Subcutaneous abdominal adipose tissue (tissue), 5 donors: ENCODE data around the gene GGCT.

Source experiments
- H3K27ac ChIP-seq: one replicate; pipeline ENCODE4 v1.7.0; 2013; ENCODE audit warnings: low read depth, mild to moderate bottlenecking, inconsistent platforms, low read length, moderate library complexity
- H3K27me3 ChIP-seq, 5 donors: one replicate each; pipeline ENCODE4 v1.7.0; 2013; ENCODE audit warnings: low read length in 5 of 5, inconsistent platforms in 1 of 5; ENCODE audit not compliant: control insufficient read depth in 5 of 5, insufficient read depth in 4 of 5
- H3K36me3 ChIP-seq, 5 donors: one replicate each; pipeline ENCODE4 v1.7.0; 2013; ENCODE audit warnings: low read length in 5 of 5; ENCODE audit not compliant: control insufficient read depth in 5 of 5, insufficient read depth in 5 of 5
- H3K4me1 ChIP-seq, 5 donors: one replicate each; pipeline ENCODE4 v1.7.0; 2013; ENCODE audit warnings: low read length in 5 of 5, mild to moderate bottlenecking in 3 of 5, moderate library complexity in 1 of 5; ENCODE audit not compliant: control insufficient read depth in 5 of 5, insufficient read depth in 5 of 5
- H3K4me3 ChIP-seq, 5 donors: one replicate each; pipeline ENCODE4 v1.7.0; 2013; ENCODE audit warnings: low read length in 5 of 5, low read depth in 1 of 5
- H3K9ac ChIP-seq, 5 donors: one replicate each; pipeline ENCODE4 v1.7.0; 2013; ENCODE audit warnings: low read length in 5 of 5, mild to moderate bottlenecking in 4 of 5, moderate library complexity in 3 of 5
- H3K9me3 ChIP-seq, 5 donors: one replicate each; pipeline ENCODE4 v1.7.0; 2013; ENCODE audit warnings: low read length in 5 of 5; ENCODE audit not compliant: control insufficient read depth in 5 of 5
- donor health status: healthy.
- donor health status: healthy.
- donor health status: healthy.
- donor health status: healthy.
- donor health status: healthy.

GGCT gene, protein sequence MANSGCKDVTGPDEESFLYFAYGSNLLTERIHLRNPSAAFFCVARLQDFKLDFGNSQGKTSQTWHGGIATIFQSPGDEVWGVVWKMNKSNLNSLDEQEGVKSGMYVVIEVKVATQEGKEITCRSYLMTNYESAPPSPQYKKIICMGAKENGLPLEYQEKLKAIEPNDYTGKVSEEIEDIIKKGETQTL

GRCh38 chr7:30504301-30505173 is at the start of gene GGCT:
Gene GGCT, minus strand, starts transcription at chr7:30504829. Its CDS starts 120 bp downstream, at chr7:30504709.
- Histone ChIP-seq H3K27ac (peak within 1 kb of the TSS; percentile 92), H3K4me1 (peaks cover 2 to 28% (median 22%) of the 10 kb centered on the region in 5 donors), H3K4me3 (peak within 1 kb of the TSS; percentile 79 to 97 (median 90)), H3K9me3 (no peaks in the 10 kb centered on the region), H3K9ac (peak within 1 kb of the TSS; percentile 81 to 95 (median 92)), H3K27me3 (no peaks in the 10 kb centered on the region), H3K36me3 (no peaks in the 10 kb centered on the region)

GRCh38 chr7:30553546-30553945 is 48.9 kb upstream of the GGCT start:
- Histone ChIP-seq H3K36me3 (peaks cover 0 to 10% (median 4%) of the 10 kb centered on the region in 5 donors), H3K4me3 (no peak overlapping the region), H3K27me3 (no peaks in the 10 kb centered on the region), H3K27ac (no peak overlapping the region), H3K4me1 (peaks cover 0 to 15% (median 11%) of the 10 kb centered on the region in 5 donors), H3K9me3 (no peaks in the 10 kb centered on the region), H3K9ac (no peak overlapping the region)

DNA sequence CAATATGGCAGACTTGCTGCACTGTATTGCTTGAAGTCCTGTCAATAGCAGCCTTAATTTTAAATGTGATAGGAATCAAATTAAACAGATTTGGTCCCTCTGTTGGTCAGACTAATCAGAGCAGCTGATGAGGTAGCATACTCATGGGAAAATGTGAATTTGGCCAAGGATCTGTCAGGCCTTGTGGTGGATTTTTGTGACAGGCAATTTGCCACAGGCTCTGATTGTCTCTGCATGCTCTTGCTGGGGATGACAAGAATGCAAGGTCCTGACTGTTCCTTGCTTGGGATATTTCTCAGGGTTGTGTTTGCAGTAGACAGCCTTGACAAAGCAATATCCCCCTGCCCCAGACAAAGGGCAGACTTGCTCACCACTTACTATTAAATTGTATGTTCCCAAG is 48.5 kb upstream of the GGCT start:
- peaks cover 0 to 15% (median 11%) of the 10 kb centered on the region in 5 donors for H3K4me1 ChIP-seq
- no peak overlapping the region for H3K4me3 ChIP-seq
- H3K27me3 ChIP-seq, result no peaks in the 10 kb centered on the region
- H3K36me3 ChIP-seq, result peaks cover 0 to 10% (median 3%) of the 10 kb centered on the region in 5 donors
- H3K9ac ChIP-seq, result no peak overlapping the region
- H3K9me3 ChIP-seq, result no peaks in the 10 kb centered on the region
- no peak overlapping the region for H3K27ac ChIP-seq

DNA sequence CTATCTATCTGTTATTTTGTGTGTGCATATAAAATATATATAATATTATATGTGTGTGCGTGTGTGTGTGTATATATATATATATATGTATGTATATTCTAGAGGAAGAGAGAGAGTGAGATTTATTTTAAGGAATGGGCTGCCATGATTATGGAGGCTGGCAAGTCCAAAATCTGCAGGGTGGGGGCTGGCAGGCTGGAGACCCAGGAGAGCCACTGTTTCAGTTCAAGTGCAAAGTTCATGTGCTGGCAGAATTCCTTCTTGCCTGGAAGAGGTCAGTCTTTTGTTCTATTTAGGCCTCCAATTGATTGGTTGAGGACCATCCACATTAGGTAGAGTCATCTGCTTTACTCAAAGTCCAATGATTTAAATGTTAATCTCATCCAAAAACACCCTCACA is 47.7 kb upstream of the GGCT start:
- no peak overlapping the region for H3K27ac ChIP-seq
- peaks cover 0 to 16% (median 5%) of the 10 kb centered on the region in 5 donors for H3K36me3 ChIP-seq
- H3K27me3 ChIP-seq, result no peaks in the 10 kb centered on the region
- H3K9me3 ChIP-seq, result no peaks in the 10 kb centered on the region
- H3K4me1 ChIP-seq, result peaks cover 0 to 15% (median 11%) of the 10 kb centered on the region in 5 donors
- H3K4me3 ChIP-seq, result no peak overlapping the region
- H3K9ac ChIP-seq, result no peak overlapping the region

DNA sequence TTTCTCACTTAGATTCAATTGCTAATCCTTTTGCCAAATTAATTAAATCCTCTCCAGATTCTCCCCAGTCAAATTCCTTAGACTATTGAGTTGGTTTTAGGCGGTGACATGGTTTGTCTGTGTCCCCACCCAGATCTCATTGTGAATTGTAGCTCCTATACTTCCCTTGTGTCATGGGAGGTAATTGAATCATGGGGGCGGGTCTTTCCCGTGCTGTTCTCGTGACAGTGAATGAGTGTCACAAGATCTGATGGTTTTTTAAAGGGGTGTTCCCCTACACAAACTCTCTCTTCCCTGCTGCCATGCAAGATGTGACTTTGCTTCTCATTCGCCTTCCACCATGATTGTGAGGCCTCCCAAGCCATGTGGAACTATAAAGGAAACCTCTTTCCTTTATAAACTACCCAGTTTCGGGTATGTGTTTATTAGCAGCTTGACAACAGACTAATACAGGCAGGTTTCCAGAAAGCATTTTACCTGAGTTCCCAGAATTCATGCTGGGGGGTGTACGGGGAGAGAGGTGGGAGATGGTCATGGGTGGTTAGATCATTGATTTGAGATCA is 45.4 kb upstream of the GGCT start:
- Histone ChIP-seq H3K4me1 (peaks cover 0 to 15% (median 11%) of the 10 kb centered on the region in 5 donors), H3K36me3 (peaks cover 0 to 22% (median 13%) of the 10 kb centered on the region in 5 donors), H3K27me3 (no peaks in the 10 kb centered on the region), H3K27ac (peak overlapping the region; percentile 9), H3K4me3 (no peak overlapping the region), H3K9me3 (no peaks in the 10 kb centered on the region), H3K9ac (no peak overlapping the region)

DNA sequence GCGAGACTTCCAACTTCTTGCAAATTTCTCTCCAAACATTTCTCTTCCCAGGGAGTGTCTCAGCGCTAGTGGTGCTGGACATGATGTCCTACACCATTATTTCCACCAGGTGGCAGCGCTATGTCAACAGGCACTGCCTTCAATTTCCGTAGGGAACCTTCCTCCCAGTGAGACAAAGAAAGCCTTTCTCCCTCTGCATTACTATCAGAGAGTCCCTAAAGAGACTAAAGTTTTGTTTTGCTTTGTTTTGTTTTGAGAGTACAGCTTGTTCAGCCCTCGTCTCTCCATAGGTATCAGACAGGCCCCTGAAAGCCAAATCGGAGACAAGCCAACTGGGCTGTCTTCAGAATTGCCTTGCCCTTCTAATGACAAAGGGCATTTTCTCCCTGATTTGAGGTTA is 44.2 kb upstream of the GGCT start:
- H3K27me3 ChIP-seq, result no peaks in the 10 kb centered on the region
- no peak overlapping the region for H3K9ac ChIP-seq
- no peak overlapping the region for H3K27ac ChIP-seq
- H3K4me3 ChIP-seq, result no peak overlapping the region
- H3K4me1 ChIP-seq, result peaks cover 0 to 15% (median 11%) of the 10 kb centered on the region in 5 donors
- no peaks in the 10 kb centered on the region for H3K9me3 ChIP-seq
- H3K36me3 ChIP-seq, result peaks cover 3 to 25% (median 7%) of the 10 kb centered on the region in 5 donors

GRCh38 chr7:30546596-30546995 is 42.0 kb upstream of the GGCT start:
- peaks cover 0 to 17% (median 11%) of the 10 kb centered on the region in 5 donors for H3K4me1 ChIP-seq
- no peak overlapping the region for H3K9ac ChIP-seq
- no peaks in the 10 kb centered on the region for H3K27me3 ChIP-seq
- H3K36me3 ChIP-seq, result peaks cover 3 to 22% (median 7%) of the 10 kb centered on the region in 5 donors
- H3K9me3 ChIP-seq, result no peaks in the 10 kb centered on the region
- H3K4me3 ChIP-seq, result no peak overlapping the region
- H3K27ac ChIP-seq, result no peak overlapping the region

GRCh38 chr7:30545791-30546555 is 41.3 kb upstream of the GGCT start:
- H3K27ac ChIP-seq, result no peak overlapping the region
- no peaks in the 10 kb centered on the region for H3K27me3 ChIP-seq
- no peak overlapping the region for H3K4me3 ChIP-seq
- no peaks in the 10 kb centered on the region for H3K9me3 ChIP-seq
- peaks cover 0 to 11% (median 6%) of the 10 kb centered on the region in 5 donors for H3K4me1 ChIP-seq
- no peak overlapping the region for H3K9ac ChIP-seq
- peaks cover 3 to 22% (median 7%) of the 10 kb centered on the region in 5 donors for H3K36me3 ChIP-seq

- Histone ChIP-seq H3K4me1 (peaks cover 0 to 7% (median 1%) of the 10 kb centered on the region in 5 donors), H3K27ac (no peak overlapping the region), H3K9ac (no peak overlapping the region), H3K36me3 (peaks cover 3 to 22% (median 3%) of the 10 kb centered on the region in 5 donors), H3K9me3 (no peaks in the 10 kb centered on the region), H3K27me3 (no peaks in the 10 kb centered on the region), H3K4me3 (no peak overlapping the region)
Observed at GRCh38 chr7:30543813-30544525, 39.3 kb upstream of the GGCT start.
